ENCODE results near the gene C10orf71.

GRCh38 chr10:49347827-49348226, 48.9 kb downstream of the C10orf71 start:
- TF ChIP-seq CTCF (IDR thresholded peaks at IDR 0.05; ENCODE audit: low read depth, low read length, poor library complexity, severe bottlenecking) = no peak
- TF ChIP-seq EZH2phosphoT487 (IDR thresholded peaks at IDR 0.05; ENCODE audit: borderline replicate concordance, low read length) = no peak

Data from DOHH2 (cell line).